Right lung (tissue), 5 donors: ENCODE measurements around the gene CUEDC1. TPM values are rescaled to one million over a fixed set of nuclear protein-coding genes. Genes with fewer than 3 reads are reported as not detected.

Experiments used
- DNase-seq, 2 donors: peaks; one replicate each; pipeline ENCODE4 v3.0.0-alpha.2; 2013
- polyA plus RNA-seq, 5 donors: library from polyadenylated mRNA; unstranded; fragments of 120-200 nt; gene quantifications; one replicate each; pipeline versions ENCODE4 v1.2.1 to v1.2.3, GENCODE V29; 2013; ENCODE audit warnings: inconsistent platforms in 1 of 5, low replicate concordance in 1 of 5; ENCODE audit not compliant: insufficient read length in 5 of 5, insufficient read depth in 1 of 5

Gene CUEDC1
- polyA plus RNA-seq, 5 donors, result 35.9 to 51.1 (median 37.9) TPM

GRCh38 chr17:57918017-57918895, 37.0 kb downstream of the CUEDC1 start:
- DNase-seq, result no peak

DNA sequence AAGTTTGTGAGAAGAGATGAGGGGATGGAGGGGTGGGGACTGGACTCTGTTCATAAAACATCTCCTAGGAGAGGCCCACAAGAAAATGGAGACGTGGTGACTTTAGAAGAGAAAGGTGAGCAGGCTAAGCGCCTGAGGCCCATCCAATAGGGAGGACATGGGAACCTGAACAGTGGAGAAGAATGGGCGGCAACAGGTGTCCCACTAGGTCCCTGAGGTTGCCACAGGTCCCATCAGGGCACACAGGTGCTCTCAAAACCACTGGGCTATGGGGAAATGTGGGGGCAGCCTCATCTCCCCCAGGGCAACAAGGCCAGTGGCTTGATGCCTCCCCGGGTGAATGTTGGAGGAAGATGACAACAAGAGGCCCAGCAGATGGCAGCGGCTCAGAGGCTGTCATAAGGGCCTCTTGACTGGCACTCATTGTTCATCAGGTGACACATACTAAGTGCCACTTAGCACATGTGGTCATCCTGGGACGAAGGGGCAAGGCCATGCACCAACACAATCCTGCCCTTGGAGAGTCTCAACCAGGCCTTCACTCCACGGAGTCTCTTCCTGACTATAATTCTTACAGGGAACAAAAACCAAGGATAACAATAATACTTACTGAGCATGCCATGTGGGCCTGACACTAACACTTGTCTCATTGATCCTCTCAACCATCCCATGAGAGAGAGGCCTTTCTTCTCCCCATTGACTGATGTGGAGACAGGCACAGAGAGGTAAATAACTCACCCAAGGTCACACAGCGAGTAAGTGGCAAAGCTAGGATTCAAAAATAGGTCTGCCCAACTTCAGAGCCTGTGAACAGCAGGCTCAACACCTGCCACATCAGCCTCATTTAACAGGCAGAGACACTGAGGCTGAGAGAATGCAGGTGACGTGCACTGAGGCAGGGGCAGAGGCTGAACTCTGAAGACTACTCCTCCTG, 38.0 kb downstream of the CUEDC1 start:
- no peak for DNase-seq

DNA sequence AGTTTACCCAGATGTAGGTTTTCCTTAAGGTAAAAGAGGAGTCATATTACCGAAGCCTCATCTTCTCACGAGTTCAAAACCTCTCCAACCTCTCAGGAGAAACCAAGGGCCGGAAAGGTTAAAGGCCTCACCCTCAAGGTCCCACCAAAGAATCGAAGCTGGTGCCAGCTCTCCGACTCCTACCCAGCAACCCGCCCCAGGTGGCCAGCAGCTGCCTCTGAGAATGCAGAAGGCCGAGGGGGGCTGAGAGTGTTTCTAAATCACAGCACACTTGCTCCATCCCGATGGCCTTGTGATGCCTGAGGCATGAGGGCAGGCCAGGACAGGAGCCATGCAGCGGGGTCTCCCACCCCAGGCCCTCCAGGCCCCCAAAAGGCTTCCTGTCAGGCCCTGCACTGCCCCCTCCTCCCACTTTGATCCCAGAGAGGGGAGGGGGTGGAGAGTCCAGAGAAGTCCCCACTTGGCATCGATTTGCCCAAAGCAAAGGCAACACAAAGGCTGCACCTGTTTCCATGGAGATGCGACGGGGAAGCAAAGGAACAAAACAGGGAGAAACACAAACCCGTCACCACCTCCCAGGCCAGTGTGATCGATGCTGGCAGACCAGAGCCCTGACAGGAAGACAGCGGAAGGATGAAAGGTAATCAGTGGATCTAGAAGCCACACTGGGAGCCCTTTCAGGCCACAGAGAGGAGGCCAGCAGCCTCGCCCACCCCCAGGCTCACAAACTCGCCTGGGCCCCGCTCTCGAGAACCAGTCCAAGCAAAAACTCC, 39.0 kb downstream of the CUEDC1 start:
- DNase-seq, result no peak

DNA sequence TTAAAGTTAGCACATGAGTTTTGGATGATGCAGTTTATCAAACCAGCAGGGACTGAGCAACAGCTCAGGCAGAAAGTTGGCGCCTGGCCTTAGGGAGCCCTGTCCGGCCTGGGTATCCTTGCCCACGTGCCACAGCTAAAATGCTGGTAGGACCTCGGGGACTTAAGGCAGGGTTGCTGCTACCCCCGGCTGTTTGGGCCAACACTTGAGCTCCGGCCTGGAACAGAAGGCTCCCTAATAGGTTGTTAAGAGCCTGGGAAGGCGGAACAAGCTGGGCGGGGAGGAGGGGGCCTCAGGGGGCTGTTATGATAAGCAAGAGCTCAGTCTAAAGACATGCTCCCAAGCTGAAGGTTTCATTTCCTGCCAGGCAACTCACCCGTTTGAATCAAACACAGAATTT, 39.7 kb downstream of the CUEDC1 start:
- no peak for DNase-seq

- no peak for DNase-seq
Measured at GRCh38 chr17:57914273-57915142, 40.7 kb downstream of the CUEDC1 start.

- no peak for DNase-seq
Measured at GRCh38 chr17:57913575-57914272, 41.5 kb downstream of the CUEDC1 start.

- DNase-seq, result peak; percentile 79 to 81
Measured at GRCh38 chr17:57911834-57912673, 43.2 kb downstream of the CUEDC1 start.

GRCh38 chr17:57910462-57911420, 44.5 kb downstream of the CUEDC1 start:
- DNase-seq, result no peak

- no peak for DNase-seq
Measured at GRCh38 chr17:57909551-57909950, 45.7 kb downstream of the CUEDC1 start.

GRCh38 chr17:57908278-57908677, 46.9 kb downstream of the CUEDC1 start:
- DNase-seq, result no peak

DNA sequence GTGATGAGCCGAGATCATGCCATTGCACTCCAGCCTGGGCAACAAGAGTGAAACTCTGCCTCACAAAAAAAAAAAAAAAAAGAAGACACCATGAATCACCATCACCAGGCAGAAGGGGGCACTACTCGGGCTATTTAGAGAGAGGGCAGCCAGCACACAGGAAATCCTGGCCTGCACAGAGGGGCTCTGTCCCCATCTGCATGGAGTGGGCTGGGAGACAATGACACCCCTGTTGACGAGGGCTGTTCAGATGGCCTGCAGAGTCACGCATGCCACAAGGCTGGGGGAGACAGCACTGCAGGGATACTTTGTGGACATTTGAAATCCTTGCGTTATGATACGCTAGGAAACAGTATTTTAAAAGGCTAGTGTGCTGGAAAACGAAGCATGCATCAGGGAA, 48.3 kb downstream of the CUEDC1 start:
- no peak for DNase-seq

DNA sequence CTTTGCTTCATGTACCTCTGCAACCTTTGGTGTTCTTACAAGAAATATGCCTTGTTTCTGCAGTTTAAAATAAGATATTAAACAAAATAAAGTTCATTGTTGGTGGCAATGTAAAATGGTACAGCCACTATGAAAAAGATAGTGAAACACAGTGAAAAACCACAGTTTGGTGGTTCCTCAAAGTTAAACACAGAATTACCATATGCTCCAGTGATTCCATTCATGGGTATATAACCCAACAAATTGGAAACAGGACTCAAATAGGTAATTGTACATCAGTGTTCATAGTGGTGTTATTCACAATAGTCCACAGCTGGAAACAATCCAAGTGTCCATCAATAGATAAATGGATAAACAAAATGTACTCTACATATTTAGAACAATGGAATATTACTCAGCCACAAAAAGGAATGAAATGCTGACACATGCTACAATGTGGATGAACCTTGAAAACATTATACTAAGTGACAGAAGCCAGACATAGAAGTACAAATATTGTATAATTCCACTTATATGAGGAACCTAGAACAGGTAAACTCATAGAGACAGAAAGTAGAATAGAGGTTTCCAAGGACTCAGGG, 49.2 kb downstream of the CUEDC1 start:
- no peak for DNase-seq

DNA sequence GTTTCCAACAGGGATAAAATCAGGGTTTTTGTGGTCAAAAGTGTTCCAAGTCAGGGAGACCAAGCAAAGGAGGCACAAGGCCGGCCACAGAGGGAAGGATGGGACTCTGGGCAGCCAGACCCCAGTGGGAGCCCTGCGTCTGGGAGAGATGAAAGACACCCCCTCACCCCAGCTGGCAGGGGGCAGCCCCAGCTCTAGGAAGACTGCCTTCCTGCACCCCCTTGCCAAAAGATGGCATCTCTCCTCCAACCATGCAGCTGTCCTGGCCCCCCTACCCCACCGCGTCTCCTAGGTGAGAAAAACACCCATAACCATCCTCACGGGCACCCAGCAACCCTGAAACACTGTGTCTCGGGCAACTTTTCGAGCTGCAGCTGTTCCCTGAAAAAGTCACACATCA, 51.3 kb downstream of the CUEDC1 start:
- DNase-seq, result no peak

- DNase-seq, result no peak
Measured at GRCh38 chr17:57902800-57903759, 52.1 kb downstream of the CUEDC1 start.

GRCh38 chr17:57902117-57902799, 53.0 kb downstream of the CUEDC1 start:
- no peak for DNase-seq
